SK-N-SH treated with all-trans-retinoic acid at 6 μM for 48 hours (cell line): ENCODE data around the gene FARP1.

Experiments
- ATAC-seq: fragments of 200-7000 bp; cut with Tn5 transposase; 3 replicates; pipeline ENCODE4 v1.9.1; 2020; ENCODE audit warnings: mild to moderate bottlenecking, moderate library complexity
- ARNTL ChIP-seq: fragments of 450-650 bp; formaldehyde crosslinking; IDR thresholded peaks from 2 replicates; pipeline ENCODE4 v1.5.0; 2020; ENCODE audit warnings: low read depth, mild to moderate bottlenecking, moderate library complexity, borderline replicate concordance
- BACH2 ChIP-seq: fragments of 250-450 bp; sonication (Bioruptor Pico); IDR thresholded peaks from 2 replicates; pipeline ENCODE4 v1.9.0; 2021; ENCODE audit warnings: mild to moderate bottlenecking, borderline replicate concordance
- CREB5 ChIP-seq: fragments of 250-450 bp; sonication (Bioruptor Pico); IDR thresholded peaks from 2 replicates; pipeline ENCODE4 v1.5.1; 2020; ENCODE audit warnings: low read depth, mild to moderate bottlenecking, moderate library complexity
- CSDC2 ChIP-seq: fragments of 250-450 bp; sonication (Bioruptor Pico); IDR thresholded peaks from 2 replicates; pipeline ENCODE4 v1.5.0; 2020; ENCODE audit warnings: mild to moderate bottlenecking, moderate library complexity
- ESRRG ChIP-seq: fragments of 250-450 bp; sonication (Bioruptor Pico); IDR thresholded peaks from 2 replicates; pipeline ENCODE4 v1.6.1; 2021; ENCODE audit warnings: mild to moderate bottlenecking
- GLIS3 ChIP-seq: fragments of 250-450 bp; sonication (Bioruptor Pico); IDR thresholded peaks from 2 replicates; pipeline ENCODE4 v1.5.0; 2020; ENCODE audit warnings: mild to moderate bottlenecking, moderate library complexity
- ISL1 ChIP-seq: fragments of 250-450 bp; sonication (Bioruptor Pico); IDR thresholded peaks from 2 replicates; pipeline ENCODE4 v2.1.2; 2022; ENCODE audit warnings: mild to moderate bottlenecking, moderate library complexity
- OSR1 ChIP-seq: fragments of 250-450 bp; sonication (Bioruptor Pico); IDR thresholded peaks from 2 replicates; pipeline ENCODE4 v1.8.0; 2022; ENCODE audit warnings: moderate library complexity, mild to moderate bottlenecking, inconsistent platforms
- PATZ1 ChIP-seq: fragments of 250-450 bp; sonication (Bioruptor Pico); IDR thresholded peaks from 2 replicates; pipeline ENCODE4 v1.8.0; 2020; ENCODE audit warnings: mild to moderate bottlenecking, moderate library complexity, borderline replicate concordance
- PPARA ChIP-seq: fragments of 250-450 bp; sonication (Bioruptor Pico); IDR thresholded peaks from 2 replicates; pipeline ENCODE4 v1.5.0; 2020; ENCODE audit warnings: mild to moderate bottlenecking, borderline replicate concordance
- RARB ChIP-seq: fragments of 250-450 bp; sonication (Bioruptor Pico); IDR thresholded peaks from 2 replicates; pipeline ENCODE4 v1.8.0; 2021; ENCODE audit warnings: mild to moderate bottlenecking, moderate library complexity
- SNAI2 ChIP-seq: fragments of 250-450 bp; sonication (Bioruptor Pico); IDR thresholded peaks from 2 replicates; pipeline ENCODE4 v1.5.0; 2020; ENCODE audit warnings: mild to moderate bottlenecking, moderate library complexity
- TOX ChIP-seq: fragments of 250-450 bp; sonication (Bioruptor Pico); IDR thresholded peaks from 2 replicates; pipeline ENCODE4 v1.8.0; 2021; ENCODE audit warnings: mild to moderate bottlenecking, moderate library complexity, borderline replicate concordance
- TSHZ2 ChIP-seq: fragments of 250-450 bp; sonication (Bioruptor Pico); IDR thresholded peaks from 2 replicates; pipeline ENCODE4 v1.5.0; 2020; ENCODE audit warnings: mild to moderate bottlenecking, moderate library complexity
- ZC3H10 ChIP-seq: fragments of 250-450 bp; sonication (Bioruptor Pico); IDR thresholded peaks from 2 replicates; pipeline ENCODE4 v1.5.1; 2021; ENCODE audit warnings: mild to moderate bottlenecking, moderate library complexity
- ZFP3 ChIP-seq: fragments of 250-450 bp; sonication (Bioruptor Pico); IDR thresholded peaks from 2 replicates; pipeline ENCODE4 v1.5.0; 2020; ENCODE audit warnings: mild to moderate bottlenecking, moderate library complexity
- ZFP30 ChIP-seq: fragments of 450-650 bp; formaldehyde crosslinking; IDR thresholded peaks from 2 replicates; pipeline ENCODE4 v1.5.0; 2022; ENCODE audit warnings: mild to moderate bottlenecking, moderate library complexity
- ZNF565 ChIP-seq: fragments of 450-650 bp; formaldehyde crosslinking; conservative IDR thresholded peaks from 2 replicates; pipeline ENCODE4 v1.5.0; 2020; ENCODE audit warnings: low read depth, mild to moderate bottlenecking, moderate library complexity
- ZNF70 ChIP-seq: fragments of 450-650 bp; formaldehyde crosslinking; IDR thresholded peaks from 2 replicates; pipeline ENCODE4 v1.5.0; 2020; ENCODE audit warnings: mild to moderate bottlenecking, moderate library complexity
- ZNF8 ChIP-seq: fragments of 450-650 bp; formaldehyde crosslinking; IDR thresholded peaks from 2 replicates; pipeline ENCODE4 v1.5.0; 2020; ENCODE audit warnings: mild to moderate bottlenecking, moderate library complexity
- TF ChIP-seq, protein P1 (sequence below): fragments of 250-450 bp; sonication (Bioruptor Pico); IDR thresholded peaks from 2 replicates; pipeline ENCODE4 v1.8.0; 2021; ENCODE audit warnings: low read depth, mild to moderate bottlenecking, moderate library complexity, borderline replicate concordance
- TF ChIP-seq, protein P2 (sequence below): fragments of 250-450 bp; sonication (Bioruptor Pico); IDR thresholded peaks from 2 replicates; pipeline ENCODE4 v1.5.1; 2021; ENCODE audit warnings: mild to moderate bottlenecking, moderate library complexity

The FARP1 gene

GRCh38 chr13:98432638-98433037 lies 289.7 kb downstream of the FARP1 start:
- no peak for ATAC-seq
- TF ChIP-seq TSHZ2 (CRISPR knock-in tag) (no peak), ZFP30 (CRISPR knock-in tag) (no peak), SNAI2 (CRISPR knock-in tag) (no peak)
- TF ChIP-seq, protein P1, sequence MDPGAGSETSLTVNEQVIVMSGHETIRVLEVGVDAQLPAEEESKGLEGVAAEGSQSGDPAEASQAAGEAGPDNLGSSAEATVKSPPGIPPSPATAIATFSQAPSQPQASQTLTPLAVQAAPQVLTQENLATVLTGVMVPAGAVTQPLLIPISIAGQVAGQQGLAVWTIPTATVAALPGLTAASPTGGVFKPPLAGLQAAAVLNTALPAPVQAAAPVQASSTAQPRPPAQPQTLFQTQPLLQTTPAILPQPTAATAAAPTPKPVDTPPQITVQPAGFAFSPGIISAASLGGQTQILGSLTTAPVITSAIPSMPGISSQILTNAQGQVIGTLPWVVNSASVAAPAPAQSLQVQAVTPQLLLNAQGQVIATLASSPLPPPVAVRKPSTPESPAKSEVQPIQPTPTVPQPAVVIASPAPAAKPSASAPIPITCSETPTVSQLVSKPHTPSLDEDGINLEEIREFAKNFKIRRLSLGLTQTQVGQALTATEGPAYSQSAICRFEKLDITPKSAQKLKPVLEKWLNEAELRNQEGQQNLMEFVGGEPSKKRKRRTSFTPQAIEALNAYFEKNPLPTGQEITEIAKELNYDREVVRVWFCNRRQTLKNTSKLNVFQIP (CRISPR knock-in tag) = no peak
- TF ChIP-seq, protein P2, sequence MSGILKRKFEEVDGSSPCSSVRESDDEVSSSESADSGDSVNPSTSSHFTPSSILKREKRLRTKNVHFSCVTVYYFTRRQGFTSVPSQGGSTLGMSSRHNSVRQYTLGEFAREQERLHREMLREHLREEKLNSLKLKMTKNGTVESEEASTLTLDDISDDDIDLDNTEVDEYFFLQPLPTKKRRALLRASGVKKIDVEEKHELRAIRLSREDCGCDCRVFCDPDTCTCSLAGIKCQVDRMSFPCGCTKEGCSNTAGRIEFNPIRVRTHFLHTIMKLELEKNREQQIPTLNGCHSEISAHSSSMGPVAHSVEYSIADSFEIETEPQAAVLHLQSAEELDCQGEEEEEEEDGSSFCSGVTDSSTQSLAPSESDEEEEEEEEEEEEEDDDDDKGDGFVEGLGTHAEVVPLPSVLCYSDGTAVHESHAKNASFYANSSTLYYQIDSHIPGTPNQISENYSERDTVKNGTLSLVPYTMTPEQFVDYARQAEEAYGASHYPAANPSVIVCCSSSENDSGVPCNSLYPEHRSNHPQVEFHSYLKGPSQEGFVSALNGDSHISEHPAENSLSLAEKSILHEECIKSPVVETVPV (CRISPR knock-in tag) = no peak
- TF ChIP-seq, all 23 proteins: peak for 0

DNA sequence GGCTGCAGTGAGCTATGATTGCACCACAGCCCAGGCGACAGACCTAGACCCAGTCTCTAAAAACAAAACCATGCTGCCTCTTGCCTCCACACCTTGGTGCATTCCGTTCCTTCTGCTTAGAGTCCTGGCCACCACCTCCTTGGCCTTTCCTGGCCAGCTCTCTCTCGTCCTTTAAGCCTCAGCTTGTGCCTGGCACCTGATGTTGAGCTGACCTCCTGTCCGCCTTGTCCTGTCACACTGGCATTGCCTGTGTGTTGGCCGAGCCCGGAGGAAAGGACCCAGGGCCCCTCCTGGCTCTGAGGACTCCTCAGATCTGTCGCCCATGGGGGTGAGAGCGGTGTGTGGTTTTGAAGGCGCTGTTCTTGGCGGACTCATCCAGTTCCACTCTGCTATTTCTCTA lies 290.8 kb downstream of the FARP1 start:
- no peak for TF ChIP-seq CSDC2 (CRISPR knock-in tag)
- no peak for TF ChIP-seq CREB5 (CRISPR knock-in tag)
- TF ChIP-seq ARNTL = no peak
- TF ChIP-seq TOX = no peak
- TF ChIP-seq ESRRG (CRISPR knock-in tag) = no peak
- no peak for TF ChIP-seq SNAI2 (CRISPR knock-in tag)
- TF ChIP-seq GLIS3 (CRISPR knock-in tag) = no peak
- TF ChIP-seq ZNF70 = no peak
- no peak for TF ChIP-seq ZC3H10 (CRISPR knock-in tag)
- no peak for TF ChIP-seq TSHZ2 (CRISPR knock-in tag)
- TF ChIP-seq, protein P2 (CRISPR knock-in tag) = no peak
- TF ChIP-seq ZFP30 (CRISPR knock-in tag) = no peak
- TF ChIP-seq ZNF8 (CRISPR knock-in tag) = no peak
- TF ChIP-seq, all 23 proteins: peak for 0
- ATAC-seq = no peak

GRCh38 chr13:98434060-98434459 lies 291.2 kb downstream of the FARP1 start:
- ATAC-seq = no peak
- TF ChIP-seq PATZ1 (CRISPR knock-in tag) (no peak), ZNF565 (CRISPR knock-in tag) (no peak), ARNTL (no peak), TOX (no peak), CSDC2 (CRISPR knock-in tag) (no peak), BACH2 (CRISPR knock-in tag) (no peak), SNAI2 (CRISPR knock-in tag) (no peak), ZFP3 (CRISPR knock-in tag) (no peak), RARB (CRISPR knock-in tag) (no peak), ISL1 (CRISPR knock-in tag) (no peak), ZNF70 (no peak), ZNF8 (CRISPR knock-in tag) (no peak), GLIS3 (CRISPR knock-in tag) (no peak), ESRRG (CRISPR knock-in tag) (no peak), PPARA (CRISPR knock-in tag) (no peak), OSR1 (no peak)
- TF ChIP-seq, protein P1 (CRISPR knock-in tag) = no peak
